ENCODE data around the gene PRKCE.

Gene PRKCE

GRCh38 chr2:46119453-46119852, 468.0 kb downstream of the PRKCE start:
- Mint-ChIP-seq H3K4me1 (peaks cover 16% of the 10 kb centered on the region), H3K27ac (peak overlapping the region in 2 of 3 experiments; percentile 38), H3K36me3 (ENCODE audit: low read depth) (no peaks in the 10 kb centered on the region), H3K4me3 (no peak overlapping the region), H3K9me3 (no peaks in the 10 kb centered on the region), H3K27me3 (ENCODE audit: low read depth) (peaks cover 4% of the 10 kb centered on the region)
- no peak for TF ChIP-seq CTCF (IDR thresholded peaks at IDR 0.05; ENCODE audit: unreplicated experiment in 3 of 3)

GRCh38 chr2:46120792-46121555, 469.5 kb downstream of the PRKCE start:
- H3K36me3 Mint-ChIP-seq (ENCODE audit: low read depth) = no peaks in the 10 kb centered on the region
- peaks cover 11% of the 10 kb centered on the region for H3K4me1 Mint-ChIP-seq
- H3K27ac Mint-ChIP-seq = no peak overlapping the region
- H3K27me3 Mint-ChIP-seq (ENCODE audit: low read depth) = peaks cover 4% of the 10 kb centered on the region
- no peak for TF ChIP-seq CTCF (IDR thresholded peaks at IDR 0.05; ENCODE audit: unreplicated experiment in 3 of 3)
- no peak overlapping the region for H3K4me3 Mint-ChIP-seq
- no peaks in the 10 kb centered on the region for H3K9me3 Mint-ChIP-seq

- no peak for TF ChIP-seq CTCF (IDR thresholded peaks at IDR 0.05; ENCODE audit: unreplicated experiment in 3 of 3)
- no peak overlapping the region for H3K27ac Mint-ChIP-seq
- H3K9me3 Mint-ChIP-seq = no peaks in the 10 kb centered on the region
- no peak overlapping the region for H3K4me3 Mint-ChIP-seq
- H3K36me3 Mint-ChIP-seq (ENCODE audit: low read depth) = no peaks in the 10 kb centered on the region
- H3K4me1 Mint-ChIP-seq = peaks cover 11% of the 10 kb centered on the region
- peaks cover 4% of the 10 kb centered on the region for H3K27me3 Mint-ChIP-seq (ENCODE audit: low read depth)
Measured at GRCh38 chr2:46122318-46122976, 471.0 kb downstream of the PRKCE start.

- no peak for TF ChIP-seq CTCF (IDR thresholded peaks at IDR 0.05; ENCODE audit: unreplicated experiment in 3 of 3)
- H3K4me3 Mint-ChIP-seq = no peak overlapping the region
- no peak overlapping the region for H3K27ac Mint-ChIP-seq
Measured at GRCh38 chr2:46123013-46123412, 471.5 kb downstream of the PRKCE start.

DNA sequence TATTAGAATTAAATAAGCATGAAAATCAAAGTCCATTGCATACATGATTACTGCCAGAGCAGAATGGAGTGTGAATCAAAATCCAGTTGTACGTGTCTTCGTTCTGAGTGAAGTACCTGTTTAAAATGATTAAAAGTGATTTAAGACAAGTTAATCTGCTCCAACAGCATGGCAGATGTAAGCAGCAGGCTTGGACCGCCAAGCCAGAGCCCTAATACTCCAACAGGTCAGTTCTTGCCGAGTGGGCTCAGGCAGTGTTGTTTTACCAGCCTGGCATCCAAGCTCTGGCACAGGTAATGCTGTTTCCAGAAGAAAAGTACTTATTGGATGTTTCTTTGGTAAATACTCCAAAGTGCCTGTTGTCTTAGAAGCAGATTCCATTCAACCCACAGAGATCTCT, 474.3 kb downstream of the PRKCE start:
- Mint-ChIP-seq H3K27ac (no peak overlapping the region), H3K36me3 (ENCODE audit: low read depth) (no peaks in the 10 kb centered on the region), H3K4me1 (no peaks in the 10 kb centered on the region), H3K9me3 (no peaks in the 10 kb centered on the region), H3K4me3 (no peak overlapping the region), H3K27me3 (ENCODE audit: low read depth) (no peaks in the 10 kb centered on the region)
- no peak for TF ChIP-seq CTCF (IDR thresholded peaks at IDR 0.05; ENCODE audit: unreplicated experiment in 3 of 3)

More at GRCh38 chr2:46123013-46123412, 471.5 kb downstream of the PRKCE start:
- H3K9me3 Mint-ChIP-seq = no peaks in the 10 kb centered on the region
- H3K4me1 Mint-ChIP-seq = peaks cover 11% of the 10 kb centered on the region
- no peaks in the 10 kb centered on the region for H3K36me3 Mint-ChIP-seq (ENCODE audit: low read depth)
- peaks cover 4% of the 10 kb centered on the region for H3K27me3 Mint-ChIP-seq (ENCODE audit: low read depth)

All from nephron (organoid).